Gastroesophageal sphincter (tissue), 4 donors: ENCODE data around the gene OR1E2. TPM values are rescaled to one million over a fixed set of nuclear protein-coding genes. Genes with fewer than 3 reads are reported as not detected.
"Not testable (repeated sequence)": the region's sequence is repeated elsewhere in the genome, so short reads cannot be mapped to it uniquely, and the experiment has no call there.

Source experiments
- ATAC-seq: fragments of 150-250 bp; one replicate; pipeline ENCODE4 v1.9.1; 2016; ENCODE audit warnings: mild to moderate bottlenecking, moderate library complexity
- H3K27ac ChIP-seq, 4 donors: fragments of 200-600 bp; sonication (generic) in 3 of 4; 1 replicate in 3 of 4; 2 replicates in 1 of 4; pipeline ENCODE4 v1.5.1; 2016 to 2019
- H3K27me3 ChIP-seq: fragments of 200-600 bp; sonication (generic); one replicate; pipeline ENCODE4 v1.5.1; 2019
- H3K36me3 ChIP-seq, 2 donors: fragments of 200-600 bp; sonication (generic); one replicate each; pipeline ENCODE4 v1.5.1; 2019; ENCODE audit warnings: control low read depth in 1 of 2
- H3K4me1 ChIP-seq, 3 donors: fragments of 200-600 bp; sonication (generic); 1 replicate in 2 of 3; 2 replicates in 1 of 3; pipeline ENCODE4 v1.5.1; 2016 to 2019; ENCODE audit warnings: control low read depth in 2 of 3
- H3K4me3 ChIP-seq, 2 donors: fragments of 200-600 bp; sonication (generic); one replicate each; pipeline ENCODE4 v1.5.1; 2019; ENCODE audit warnings: mild to moderate bottlenecking in 1 of 2, moderate library complexity in 1 of 2
- H3K9me3 ChIP-seq, 3 donors: fragments of 200-600 bp; sonication (generic); one replicate each; pipeline ENCODE4 v1.5.1; 2017 to 2019; ENCODE audit warnings: control low read depth in 2 of 3
- EP300 ChIP-seq: sonication (generic); formaldehyde crosslinking; IDR thresholded peaks from one replicate; pipeline ENCODE4 v1.6.1; 2017; ENCODE audit warnings: antibody characterized with exemption, mild to moderate bottlenecking
- POLR2A ChIP-seq, 2 donors: fragments of 450-650 bp; IDR thresholded peaks; one replicate each; pipeline ENCODE4 v1.6.1; 2017; ENCODE audit warnings: antibody characterized with exemption in 2 of 2, mild to moderate bottlenecking in 2 of 2, moderate library complexity in 1 of 2
- POLR2AphosphoS5 ChIP-seq: sonication (generic); formaldehyde crosslinking; IDR thresholded peaks from one replicate; pipeline ENCODE4 v1.6.1; 2017; ENCODE audit warnings: antibody characterized with exemption
- WGBS, 2 donors: methylation state at CpG; one replicate each; pipeline ENCODE4 v1.1.5; 2018; ENCODE audit warnings: low coverage in 1 of 2; 5-methylcytosine and 5-hydroxymethylcytosine counted together
- total RNA-seq, 4 donors: library from RNA; depleted of rRNA; stranded (reverse); fragments of >200 nt; gene quantifications; one replicate each; pipeline ENCODE4 v1.1.0, GENCODE V29; 2016
- TF ChIP-seq, protein P1 (sequence below), 4 experiments: fragments of 200-600 bp in 2 of 4; fragments of 450-650 bp in 2 of 4; sonication (generic) in 1 of 4; IDR thresholded peaks; one replicate each; pipeline ENCODE4 v1.5.1; 2017 to 2019; ENCODE audit warnings: antibody characterized with exemption in 4 of 4, mild to moderate bottlenecking in 2 of 4, moderate library complexity in 2 of 4

OR1E2 gene
- total RNA-seq, 4 donors from 2014 or later: not detected

DNA sequence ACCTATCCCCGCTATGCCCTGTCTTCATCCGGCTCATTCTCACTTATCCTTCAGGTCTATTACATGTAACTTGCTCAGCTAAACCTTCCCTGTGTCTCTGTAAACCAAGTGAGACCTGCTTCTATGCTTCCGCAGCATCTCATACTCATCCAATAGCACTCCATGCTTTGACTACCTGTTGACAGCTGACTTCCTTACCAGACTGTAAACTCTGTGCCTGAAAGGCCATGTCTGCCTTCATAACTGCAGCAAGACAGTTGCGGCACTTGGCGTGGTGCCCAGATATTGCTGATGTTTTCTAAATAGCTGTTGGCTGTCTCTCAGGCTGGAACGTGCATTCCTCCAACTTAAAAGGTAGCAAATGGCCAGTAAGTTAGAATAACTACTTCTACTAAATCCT is 33.6 kb downstream of the OR1E2 start:
- TF ChIP-seq, protein P1, sequence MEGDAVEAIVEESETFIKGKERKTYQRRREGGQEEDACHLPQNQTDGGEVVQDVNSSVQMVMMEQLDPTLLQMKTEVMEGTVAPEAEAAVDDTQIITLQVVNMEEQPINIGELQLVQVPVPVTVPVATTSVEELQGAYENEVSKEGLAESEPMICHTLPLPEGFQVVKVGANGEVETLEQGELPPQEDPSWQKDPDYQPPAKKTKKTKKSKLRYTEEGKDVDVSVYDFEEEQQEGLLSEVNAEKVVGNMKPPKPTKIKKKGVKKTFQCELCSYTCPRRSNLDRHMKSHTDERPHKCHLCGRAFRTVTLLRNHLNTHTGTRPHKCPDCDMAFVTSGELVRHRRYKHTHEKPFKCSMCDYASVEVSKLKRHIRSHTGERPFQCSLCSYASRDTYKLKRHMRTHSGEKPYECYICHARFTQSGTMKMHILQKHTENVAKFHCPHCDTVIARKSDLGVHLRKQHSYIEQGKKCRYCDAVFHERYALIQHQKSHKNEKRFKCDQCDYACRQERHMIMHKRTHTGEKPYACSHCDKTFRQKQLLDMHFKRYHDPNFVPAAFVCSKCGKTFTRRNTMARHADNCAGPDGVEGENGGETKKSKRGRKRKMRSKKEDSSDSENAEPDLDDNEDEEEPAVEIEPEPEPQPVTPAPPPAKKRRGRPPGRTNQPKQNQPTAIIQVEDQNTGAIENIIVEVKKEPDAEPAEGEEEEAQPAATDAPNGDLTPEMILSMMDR (IDR thresholded peaks at IDR 0.05): no peak
- TF ChIP-seq EP300 (no peak), POLR2A (IDR thresholded peaks at IDR 0.05) (no peak), POLR2AphosphoS5 (no peak)
- Histone ChIP-seq H3K9me3 (peaks cover 0 to 3% (median 0%) of the 10 kb centered on the region in 3 donors), H3K4me1 (no peaks in the 10 kb centered on the region), H3K27ac (no peak overlapping the region), H3K27me3 (no peaks in the 10 kb centered on the region), H3K4me3 (no peak overlapping the region), H3K36me3 (no peaks in the 10 kb centered on the region)
- 36 to 51% methylated on average over 3 to 6 of the region's 6 CpGs for WGBS, 2 donors
- no peak for ATAC-seq

DNA sequence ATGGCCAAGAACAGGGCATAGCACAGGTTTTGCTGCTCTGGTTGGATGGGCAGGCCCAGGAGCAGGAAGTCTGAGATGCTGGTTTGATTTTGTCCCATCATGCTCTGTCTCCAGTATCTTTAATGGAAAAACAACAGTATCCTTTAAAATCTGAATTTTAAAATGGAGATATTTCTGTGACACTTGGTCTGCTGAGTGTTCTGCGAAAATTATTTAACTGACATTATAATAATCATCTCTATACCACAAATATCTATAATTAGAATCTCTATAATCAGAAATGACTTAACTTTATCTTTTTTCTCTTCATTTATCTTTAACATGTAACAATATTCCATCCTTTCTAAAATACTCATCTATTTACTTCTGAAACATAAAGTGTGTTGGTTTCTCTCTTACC is 35.3 kb downstream of the OR1E2 start, which contains the start of gene OR1E1:
Gene OR1E1 (minus strand): TSS at position 101 of the 400 bp plus-strand sequence. CDS start 0 bp downstream, at position 101.
- no peaks in the 10 kb centered on the region for H3K36me3 ChIP-seq
- no peaks in the 10 kb centered on the region for H3K4me1 ChIP-seq
- H3K4me3 ChIP-seq: no peak within 1 kb of the TSS
- ATAC-seq: no peak
- TF ChIP-seq POLR2A (IDR thresholded peaks at IDR 0.05) (no peak), EP300 (no peak), POLR2AphosphoS5 (no peak)
- TF ChIP-seq, protein P1 (IDR thresholded peaks at IDR 0.05): no peak
- 75% methylated on average over 1 of the region's 1 CpG for WGBS, 2 donors
- H3K27ac ChIP-seq: no peak within 1 kb of the TSS
- H3K9me3 ChIP-seq: no peaks in the 10 kb centered on the region
- no peaks in the 10 kb centered on the region for H3K27me3 ChIP-seq

DNA sequence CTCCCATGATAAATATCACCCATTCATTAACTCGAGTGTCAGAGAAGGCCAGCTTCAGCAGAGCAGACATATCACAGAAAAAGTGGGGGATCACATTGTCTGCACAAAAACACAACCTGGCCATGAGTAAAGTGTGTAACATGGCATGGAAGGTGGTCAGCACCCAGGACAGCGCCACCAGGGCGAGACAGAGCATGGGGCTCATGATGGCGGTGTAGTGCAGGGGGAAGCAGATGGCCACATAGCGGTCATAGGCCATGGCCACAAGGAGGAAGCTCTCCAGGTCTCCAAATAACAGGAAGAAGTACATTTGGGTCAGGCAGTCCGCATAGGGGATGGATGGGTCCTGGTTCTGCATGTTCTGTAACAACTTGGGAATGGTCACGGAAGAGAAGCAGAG is 35.8 kb downstream of the OR1E2 start:
- H3K4me1 ChIP-seq: not testable (repeated sequence)
- WGBS, 2 donors: 46 to 58% methylated on average over 5 to 7 of the region's 7 CpGs

DNA sequence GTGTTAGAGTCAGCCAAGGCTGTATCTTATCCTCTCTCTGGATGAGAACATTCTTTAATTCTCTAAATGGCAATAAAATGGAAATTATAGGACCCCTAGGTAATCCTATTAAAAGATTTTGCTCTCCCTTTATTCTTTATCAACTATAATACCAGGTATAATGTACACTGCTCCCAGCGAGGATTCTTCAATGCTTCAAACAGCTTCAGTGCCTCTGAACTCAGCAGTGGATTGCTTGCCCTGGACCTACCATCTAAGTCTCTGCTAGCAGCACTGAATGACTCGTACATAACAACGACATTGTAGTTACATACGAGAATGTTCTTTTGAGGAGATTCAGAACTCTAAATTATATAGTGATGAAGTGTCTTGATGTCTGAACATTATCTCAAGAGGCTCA is 43.9 kb downstream of the OR1E2 start:
- ATAC-seq: no peak
- WGBS, 2 donors: 53 to 74% methylated on average over 3 of the region's 4 CpGs
- Histone ChIP-seq H3K27me3 (peaks cover 31% of the 10 kb centered on the region), H3K4me1 (no peaks in the 10 kb centered on the region), H3K9me3 (peaks cover 0 to 13% (median 0%) of the 10 kb centered on the region in 3 donors), H3K27ac (no peak overlapping the region), H3K4me3 (no peak overlapping the region), H3K36me3 (no peaks in the 10 kb centered on the region)
- TF ChIP-seq EP300 (no peak), POLR2A (IDR thresholded peaks at IDR 0.05) (no peak), POLR2AphosphoS5 (no peak)
- TF ChIP-seq, protein P1 (IDR thresholded peaks at IDR 0.05): no peak

More for the DNA sequence above, 35.8 kb downstream of the OR1E2 start:
- not testable (repeated sequence) for H3K4me3 ChIP-seq, H3K36me3 ChIP-seq, H3K27ac ChIP-seq, H3K9me3 ChIP-seq, H3K27me3 ChIP-seq, ATAC-seq

DNA sequence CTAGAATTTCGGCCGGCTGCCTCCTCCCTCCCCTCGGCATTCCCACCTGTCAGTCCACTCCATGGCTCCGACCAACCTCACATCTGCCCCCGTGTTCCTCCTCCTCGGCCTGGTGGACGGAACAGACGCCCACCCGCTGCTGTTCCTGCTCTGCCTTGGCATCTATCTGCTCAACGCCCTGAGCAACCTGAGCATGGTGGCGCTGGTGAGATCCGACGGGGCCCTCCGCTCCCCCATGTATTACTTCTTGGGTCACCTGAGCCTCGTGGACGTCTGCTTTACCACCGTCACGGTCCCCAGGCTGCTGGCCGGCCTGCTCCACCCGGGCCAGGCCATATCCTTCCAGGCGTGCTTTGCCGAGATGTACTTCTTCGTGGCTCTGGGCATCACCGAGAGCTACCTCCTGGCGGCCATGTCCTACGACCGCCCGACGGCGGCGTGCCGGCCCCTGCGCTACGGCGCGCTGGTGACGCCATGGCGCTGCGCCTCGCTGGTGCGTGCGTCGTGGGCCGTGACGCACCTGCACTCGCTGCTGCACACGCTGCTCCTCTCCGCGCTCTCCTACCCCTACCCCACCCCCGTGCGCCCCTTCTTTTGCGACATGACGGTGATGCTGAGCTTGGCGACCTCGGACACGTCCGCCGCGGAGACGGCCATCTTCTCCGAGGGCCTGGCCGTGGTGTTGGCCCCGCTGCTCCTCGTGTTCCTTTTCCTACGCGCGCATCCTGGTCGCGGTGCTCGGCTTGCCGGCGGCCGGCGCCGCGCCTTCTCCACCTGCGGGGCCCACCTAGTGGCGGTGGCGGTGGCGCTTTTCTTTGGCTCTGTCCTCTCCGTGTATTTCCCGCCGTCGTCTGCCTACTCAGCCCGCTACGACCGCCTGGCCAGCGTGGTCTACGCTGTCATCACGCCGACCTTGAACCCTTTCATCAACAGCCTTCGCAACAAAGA is 47.5 kb downstream of the OR1E2 start, which contains the start of gene OR3A2:
Gene OR3A2 (minus strand): TSS at position 440 of the 948 bp plus-strand sequence.
- no peaks in the 10 kb centered on the region for H3K4me1 ChIP-seq
- TF ChIP-seq, protein P1 (IDR thresholded peaks at IDR 0.05): no peak
- TF ChIP-seq POLR2A (IDR thresholded peaks at IDR 0.05) (no peak), POLR2AphosphoS5 (no peak)
- H3K27ac ChIP-seq: no peak within 1 kb of the TSS
- peaks cover 0 to 5% (median 0%) of the 10 kb centered on the region in 3 donors for H3K9me3 ChIP-seq
- WGBS, 2 donors: 57 to 92% methylated on average over 6 to 20 of the region's 92 CpGs
- ATAC-seq: no peak
- peak within 1 kb of the TSS in 1 of 2 donors; percentile 17 for H3K4me3 ChIP-seq
- H3K36me3 ChIP-seq: no peaks in the 10 kb centered on the region
- peaks cover 34% of the 10 kb centered on the region for H3K27me3 ChIP-seq

Other genes with a start within 250 kb of the OR1E2 start
- not detected for gene OR1A2, start 236.3 kb downstream of the OR1E2 start, total RNA-seq
- under 1 TPM in 1 of 4 donors, not detected in 3; 0.23 TPM for gene OR1A1, start 226.2 kb downstream of the OR1E2 start, total RNA-seq
- under 1 TPM in 1 of 4 donors, not detected in 3; 0.50 TPM for gene OR3A1, start 135.5 kb downstream of the OR1E2 start, total RNA-seq
- gene OR3A2, start 47.5 kb downstream of the OR1E2 start, total RNA-seq: under 1 TPM in 3 of 4 donors, not detected in 1; 0.67 to 0.78 (median 0.72) TPM
- not detected for gene OR1E1, start 35.4 kb downstream of the OR1E2 start, total RNA-seq
- gene OR3A3, start 22.5 kb downstream of the OR1E2 start, total RNA-seq: not detected
- gene SPATA22, start 38.0 kb upstream of the OR1E2 start, total RNA-seq: 1 to 10 TPM in 1 of 4 donors, under 1 TPM in 1, not detected in 2; 0.81 to 2.2 TPM
- 1 to 10 TPM; 1.4 to 3.4 (median 2.7) TPM for gene ASPA, start 42.2 kb upstream of the OR1E2 start, total RNA-seq
- under 1 TPM; 0.31 to 0.82 (median 0.70) TPM for gene TRPV3, start 124.0 kb upstream of the OR1E2 start, total RNA-seq
- 1 to 10 TPM; 1.9 to 6.3 (median 4.1) TPM for gene TRPV1, start 175.6 kb upstream of the OR1E2 start, total RNA-seq
- 10 to 100 TPM in 2 of 4 donors, 1 to 10 TPM in 2; 5.9 to 11.1 (median 9.8) TPM for gene SHPK, start 202.4 kb upstream of the OR1E2 start, total RNA-seq
- 10 to 100 TPM; 14.8 to 20.5 (median 17.8) TPM for gene CTNS, start 202.9 kb upstream of the OR1E2 start, total RNA-seq
- gene TAX1BP3, start 234.7 kb upstream of the OR1E2 start, total RNA-seq: 100 to 1,000 TPM in 2 of 4 donors, 10 to 100 TPM in 2; 98.5 to 172 (median 109) TPM
- 10 to 100 TPM in 3 of 4 donors, 1 to 10 TPM in 1; 8.5 to 25.3 (median 13.8) TPM for gene EMC6, start 235.0 kb upstream of the OR1E2 start, total RNA-seq